Endodermal cell (in vitro differentiated cells): Measurements from ENCODE around the gene APOC4. TPM values are rescaled to one million over a fixed set of nuclear protein-coding genes. Genes with fewer than 3 reads are reported as not detected.

ENCODE experiments used
- DNase-seq: peaks from one replicate; pipeline ENCODE4 v3.0.0-alpha.2; 2017
- H3K27ac ChIP-seq: 2 replicates; pipeline ENCODE4 v1.5.1; 2013; ENCODE audit warnings: mild to moderate bottlenecking, low read depth, low read length, moderate library complexity
- H3K27me3 ChIP-seq: 2 replicates; pipeline ENCODE4 v1.6.1; 2013; ENCODE audit warnings: mild to moderate bottlenecking, low read length, moderate library complexity; ENCODE audit not compliant: insufficient read depth, control insufficient read depth, poor library complexity, severe bottlenecking
- H3K36me3 ChIP-seq: 2 replicates; pipeline ENCODE4 v1.7.0; 2013; ENCODE audit warnings: mild to moderate bottlenecking, low read length, moderate library complexity; ENCODE audit not compliant: control insufficient read depth, insufficient read depth
- H3K4me1 ChIP-seq: one replicate; pipeline ENCODE4 v1.7.0; 2013; ENCODE audit warnings: low read length; ENCODE audit not compliant: control insufficient read depth, insufficient read depth
- H3K4me3 ChIP-seq: 2 replicates; pipeline ENCODE4 v1.5.1; 2013; ENCODE audit warnings: mild to moderate bottlenecking, low read length, moderate library complexity
- H3K9ac ChIP-seq: 2 replicates; pipeline ENCODE4 v1.6.1; 2013; ENCODE audit warnings: mild to moderate bottlenecking, low read length, moderate library complexity; ENCODE audit not compliant: poor library complexity, severe bottlenecking; ENCODE audit errors: extremely low read depth
- H3K9me3 ChIP-seq: 2 replicates; pipeline ENCODE4 v1.6.1; 2013; ENCODE audit warnings: mild to moderate bottlenecking, low read length, moderate library complexity; ENCODE audit not compliant: control insufficient read depth
- H3K27ac Mint-ChIP-seq: 2 replicates; pipeline ENCODE4 v1.8.0; 2020; ENCODE audit warnings: mixed read lengths
- H3K27me3 Mint-ChIP-seq: 2 replicates; pipeline ENCODE4 v1.8.0; 2021; ENCODE audit warnings: mild to moderate bottlenecking, mixed read lengths; ENCODE audit not compliant: insufficient read depth
- H3K36me3 Mint-ChIP-seq: 2 replicates; pipeline ENCODE4 v1.8.0; 2020; ENCODE audit warnings: low read depth, mixed read lengths
- H3K4me1 Mint-ChIP-seq: 2 replicates; pipeline ENCODE4 v1.8.0; 2020; ENCODE audit warnings: mixed read lengths
- H3K4me3 Mint-ChIP-seq: 2 replicates; pipeline ENCODE4 v1.8.0; 2020; ENCODE audit warnings: mild to moderate bottlenecking, moderate library complexity, mixed read lengths
- H3K9me3 Mint-ChIP-seq: 2 replicates; pipeline ENCODE4 v1.8.0; 2020; ENCODE audit warnings: mild to moderate bottlenecking, mixed read lengths
- WGBS, 2 experiments: methylation state at CpG; one replicate each; pipeline versions ENCODE4 v1.1.5 to v1.1.7; 2013; ENCODE audit warnings: missing lambda C conversion rate in 2 of 2, mixed read lengths in 1 of 2; ENCODE audit not compliant: insufficient coverage in 1 of 2, insufficient read length in 1 of 2; 5-methylcytosine and 5-hydroxymethylcytosine counted together
- total RNA-seq, 2 donors: library from RNA; stranded (reverse); fragmentation: NEBNext Ultra II Directional in 1 of 2; extraction: Animal tissue kit (Norgen Biotek cat#: 25700) in 1 of 2; gene quantifications; 2 replicates in 1 of 2; 3 replicates in 1 of 2; pipeline ENCODE4 v1.2.1, GENCODE V29; 2021
- TF ChIP-seq, protein P1 (sequence below): fragments of 200-600 bp; sonication (generic); conservative IDR thresholded peaks from 2 replicates; pipeline ENCODE4 v1.5.0; 2021; ENCODE audit warnings: antibody characterized with exemption, mild to moderate bottlenecking

The APOC4 gene
- total RNA-seq, 2 donors from 2014 or later = not detected

- peaks cover 56% of the 10 kb centered on the region for H3K36me3 ChIP-seq
- no peak overlapping the region for H3K4me3 Mint-ChIP-seq
- TF ChIP-seq, protein P1, sequence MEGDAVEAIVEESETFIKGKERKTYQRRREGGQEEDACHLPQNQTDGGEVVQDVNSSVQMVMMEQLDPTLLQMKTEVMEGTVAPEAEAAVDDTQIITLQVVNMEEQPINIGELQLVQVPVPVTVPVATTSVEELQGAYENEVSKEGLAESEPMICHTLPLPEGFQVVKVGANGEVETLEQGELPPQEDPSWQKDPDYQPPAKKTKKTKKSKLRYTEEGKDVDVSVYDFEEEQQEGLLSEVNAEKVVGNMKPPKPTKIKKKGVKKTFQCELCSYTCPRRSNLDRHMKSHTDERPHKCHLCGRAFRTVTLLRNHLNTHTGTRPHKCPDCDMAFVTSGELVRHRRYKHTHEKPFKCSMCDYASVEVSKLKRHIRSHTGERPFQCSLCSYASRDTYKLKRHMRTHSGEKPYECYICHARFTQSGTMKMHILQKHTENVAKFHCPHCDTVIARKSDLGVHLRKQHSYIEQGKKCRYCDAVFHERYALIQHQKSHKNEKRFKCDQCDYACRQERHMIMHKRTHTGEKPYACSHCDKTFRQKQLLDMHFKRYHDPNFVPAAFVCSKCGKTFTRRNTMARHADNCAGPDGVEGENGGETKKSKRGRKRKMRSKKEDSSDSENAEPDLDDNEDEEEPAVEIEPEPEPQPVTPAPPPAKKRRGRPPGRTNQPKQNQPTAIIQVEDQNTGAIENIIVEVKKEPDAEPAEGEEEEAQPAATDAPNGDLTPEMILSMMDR = no peak
- DNase-seq = no peak
- no peak overlapping the region for H3K9ac ChIP-seq
- no peak overlapping the region for H3K4me3 ChIP-seq
- no peaks in the 10 kb centered on the region for H3K27me3 ChIP-seq
- H3K9me3 Mint-ChIP-seq = no peaks in the 10 kb centered on the region
- H3K9me3 ChIP-seq = no peaks in the 10 kb centered on the region
- no peak overlapping the region for H3K27ac Mint-ChIP-seq
- 94 to 97% methylated on average over 3 to 6 of the region's 6 CpGs for WGBS, 2 experiments
- H3K4me1 Mint-ChIP-seq = peaks cover 11% of the 10 kb centered on the region
- no peaks in the 10 kb centered on the region for H3K27me3 Mint-ChIP-seq
- H3K4me1 ChIP-seq = no peaks in the 10 kb centered on the region
- H3K27ac ChIP-seq = no peak overlapping the region
- H3K36me3 Mint-ChIP-seq = peaks cover 58% of the 10 kb centered on the region
Measured at GRCh38 chr19:44894052-44894400, 48.0 kb upstream of the APOC4 start.

DNA sequence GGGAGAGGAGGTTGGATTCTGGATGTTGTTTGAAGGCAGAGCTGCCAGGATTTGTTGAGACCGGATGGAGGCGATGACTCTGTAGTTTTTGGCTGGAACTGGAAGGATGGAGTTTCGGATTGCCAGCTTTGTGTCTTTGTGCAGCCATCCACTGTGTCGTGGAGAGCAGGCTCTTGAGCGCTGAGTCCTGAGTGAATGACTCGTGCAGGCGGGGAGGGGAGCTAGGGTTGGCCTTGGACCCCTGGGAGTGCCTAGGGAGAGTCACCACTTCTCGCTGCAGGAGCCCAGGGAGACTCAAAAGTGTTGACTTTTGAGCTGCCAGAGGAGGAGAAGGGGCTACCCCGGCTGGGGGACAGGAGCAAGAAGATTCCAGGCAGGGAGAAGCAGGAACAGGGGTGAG, 47.1 kb upstream of the APOC4 start:
- Histone ChIP-seq H3K9ac (no peak overlapping the region), H3K27ac (no peak overlapping the region), H3K4me1 (no peaks in the 10 kb centered on the region), H3K4me3 (no peak overlapping the region), H3K27me3 (no peaks in the 10 kb centered on the region), H3K36me3 (peaks cover 57% of the 10 kb centered on the region), H3K9me3 (no peaks in the 10 kb centered on the region)
- WGBS, 2 experiments = 90 to 95% methylated on average over 8 to 9 of the region's 9 CpGs
- Mint-ChIP-seq H3K4me1 (peaks cover 11% of the 10 kb centered on the region), H3K27ac (no peak overlapping the region), H3K36me3 (peaks cover 65% of the 10 kb centered on the region), H3K9me3 (no peaks in the 10 kb centered on the region), H3K27me3 (no peaks in the 10 kb centered on the region), H3K4me3 (no peak overlapping the region)
- no peak for DNase-seq
- TF ChIP-seq, protein P1 = no peak

GRCh38 chr19:44897835-44898234, 44.2 kb upstream of the APOC4 start:
- H3K27ac ChIP-seq = no peak overlapping the region
- H3K36me3 ChIP-seq = peaks cover 72% of the 10 kb centered on the region
- Mint-ChIP-seq H3K27ac (no peak overlapping the region), H3K4me3 (no peak overlapping the region), H3K27me3 (no peaks in the 10 kb centered on the region), H3K36me3 (peaks cover 77% of the 10 kb centered on the region), H3K9me3 (no peaks in the 10 kb centered on the region), H3K4me1 (no peaks in the 10 kb centered on the region)
- H3K4me1 ChIP-seq = no peaks in the 10 kb centered on the region
- 88 to 91% methylated on average over 4 to 8 of the region's 8 CpGs for WGBS, 2 experiments
- DNase-seq = no peak
- no peaks in the 10 kb centered on the region for H3K9me3 ChIP-seq
- TF ChIP-seq, protein P1 = no peak
- H3K4me3 ChIP-seq = no peak overlapping the region
- no peak overlapping the region for H3K9ac ChIP-seq
- no peaks in the 10 kb centered on the region for H3K27me3 ChIP-seq
